K562 (cell line): ENCODE data around the gene PTP4A2. TPM values are rescaled to one million over a fixed set of nuclear protein-coding genes. Genes with fewer than 3 reads are reported as not detected.

Experiments
- ATAC-seq: fragments of 200-7000 bp; cut with Tn5 transposase; 3 replicates; pipeline ENCODE4 v1.9.1; 2020; ENCODE audit warnings: moderate library complexity
- BruUV-seq: library from RNA; stranded (reverse); fragments of 400-500 nt; replicated peaks from 2 replicates; lab custom pipeline; 2021; lab: Mats Ljungman, UMichigan
- CTCF ChIA-PET: fragments of 300-600 bp; formaldehyde crosslinking; extraction: SDS; loops from one replicate; lab custom pipeline; 2021; ENCODE audit warnings: low intra/inter-chr PET ratio; lab: Yijun Ruan, JAX
- POLR2A ChIA-PET: fragments of 300-600, 350-650 bp; sonication (Branson Sonifier 250); formaldehyde crosslinking; extraction: SDS; loops from one replicate; lab custom pipeline; 2021; ENCODE audit warnings: antibody characterized with exemption, inconsistent platforms; lab: Yijun Ruan, JAX
- DNase-seq, 4 experiments: peaks; one replicate each; pipeline versions ENCODE4 v3.0.0 to v3.0.0-alpha.2; 2011 to 2018; ENCODE audit warnings: low spot score in 3 of 4, mixed read lengths in 3 of 4; ENCODE audit errors: extremely low read depth in 1 of 4
- FAIRE-seq: peaks from 2 replicates; lab custom pipeline; 2011; peaks lifted over from hg19 to GRCh38; lab: Jason Lieb, UNC
- H2AFZ ChIP-seq: 2 replicates; pipeline ENCODE4 v1.6.0; 2011; ENCODE audit warnings: low read depth, low read length, control low read depth, inconsistent platforms
- H3K27ac ChIP-seq: fragments of 200-600 bp; 3 replicates; pipeline ENCODE4 v1.8.0; 2011; ENCODE audit warnings: low read depth, mild to moderate bottlenecking, control low read depth, inconsistent platforms, low read length, moderate library complexity, mixed read lengths; ENCODE audit errors: extremely low read depth
- H3K27me3 ChIP-seq, 2 experiments: fragments of 300-600 bp in 1 of 2; 2 replicates in 1 of 2; 3 replicates in 1 of 2; pipeline versions ENCODE4 v1.6.0 to v1.8.0; 2011; ENCODE audit warnings: inconsistent platforms in 2 of 2, low read length in 2 of 2, mild to moderate bottlenecking in 1 of 2, mixed read lengths in 1 of 2, moderate library complexity in 1 of 2; ENCODE audit not compliant: control insufficient read depth in 2 of 2, insufficient read depth in 2 of 2
- H3K36me3 ChIP-seq: fragments of 300-600 bp; 3 replicates; pipeline ENCODE4 v1.8.0; 2011; ENCODE audit warnings: mild to moderate bottlenecking, low read length, inconsistent platforms; ENCODE audit not compliant: control insufficient read depth, insufficient read depth
- H3K4me1 ChIP-seq, 2 experiments: fragments of 200-600 bp in 1 of 2; replicated peaks in 1 of 2; 2 replicates in 1 of 2; 3 replicates in 1 of 2; pipeline versions ENCODE4 v1.5.1 to v1.8.0; 2011; ENCODE audit warnings: inconsistent platforms in 2 of 2, low read length in 2 of 2, mild to moderate bottlenecking in 1 of 2, mixed read lengths in 1 of 2, moderate library complexity in 1 of 2; ENCODE audit not compliant: control insufficient read depth in 2 of 2, insufficient read depth in 2 of 2
- H3K4me2 ChIP-seq: 2 replicates; pipeline ENCODE4 v1.6.1; 2011; ENCODE audit warnings: low read length, control low read depth, inconsistent platforms, mixed read lengths; ENCODE audit not compliant: insufficient read depth
- H3K4me3 ChIP-seq: fragments of 200-600 bp; sonication (generic), shearing (Covaris generic); 2 replicates; pipeline ENCODE4 v1.5.1; 2016; ENCODE audit warnings: control low read depth, inconsistent platforms
- H3K79me2 ChIP-seq: fragments of 200-600 bp; 3 replicates; pipeline ENCODE4 v1.8.0; 2011; ENCODE audit warnings: low read length, inconsistent platforms; ENCODE audit not compliant: control insufficient read depth, insufficient read depth
- H3K9ac ChIP-seq, 2 experiments: 2 replicates each; pipeline versions ENCODE4 v1.6.0 to v1.6.1; 2011; ENCODE audit warnings: low read depth in 2 of 2, low read length in 2 of 2, control low read depth in 1 of 2, inconsistent platforms in 1 of 2, mild to moderate bottlenecking in 1 of 2, mixed read lengths in 1 of 2; ENCODE audit not compliant: insufficient read depth in 1 of 2
- H3K9me1 ChIP-seq: one replicate; pipeline ENCODE4 v1.6.0; 2011; ENCODE audit warnings: inconsistent platforms, mild to moderate bottlenecking, low read length, moderate library complexity; ENCODE audit not compliant: control insufficient read depth, insufficient read depth
- H3K9me3 ChIP-seq: replicated peaks from 2 replicates; pipeline ENCODE4 v1.5.1; 2011; ENCODE audit warnings: low read depth, low read length, inconsistent platforms; ENCODE audit not compliant: control insufficient read depth, insufficient read depth
- H4K20me1 ChIP-seq: replicated peaks from 2 replicates; pipeline ENCODE4 v1.6.1; 2011; ENCODE audit warnings: low read length, inconsistent platforms, mixed read lengths; ENCODE audit not compliant: control insufficient read depth, insufficient read depth
- BMI1 ChIP-seq: fragments of 150-350 bp; IDR thresholded peaks from 2 replicates; pipeline ENCODE4 v1.6.1; 2014; ENCODE audit warnings: low read length
- ELF1 ChIP-seq: fragments of 200-800 bp; sonication (Bioruptor generic); IDR thresholded peaks from 2 replicates; pipeline ENCODE4 v1.6.1; 2016; ENCODE audit warnings: missing genetic modification characterization, missing compliant biosample characterization
- FUS ChIP-seq: fragments of 200-400 bp; formaldehyde crosslinking; optimal IDR thresholded peaks from 2 replicates; pipeline ENCODE3; 2017; ENCODE audit warnings: low read depth, low read length
- HDAC6 ChIP-seq: IDR thresholded peaks from 2 replicates; pipeline ENCODE4 v1.6.1; 2012; ENCODE audit warnings: low read depth, mild to moderate bottlenecking, control low read depth, inconsistent platforms, low read length, moderate library complexity
- NCOA6 ChIP-seq: fragments of 450-650 bp; IDR thresholded peaks from 2 replicates; pipeline ENCODE4 v1.6.1; 2017; ENCODE audit warnings: mild to moderate bottlenecking
- PHB ChIP-seq: fragments of 250-450 bp; sonication (Bioruptor Pico); IDR thresholded peaks from 2 replicates; pipeline ENCODE4 v1.5.0; 2021
- PML ChIP-seq: IDR thresholded peaks from 2 replicates; pipeline ENCODE4 v1.6.1; 2012; ENCODE audit warnings: low read length, inconsistent platforms
- RFX7 ChIP-seq: fragments of 250-450 bp; sonication (Bioruptor Pico); IDR thresholded peaks from 2 replicates; pipeline ENCODE4 v1.5.1; 2021; ENCODE audit warnings: mild to moderate bottlenecking
- SMARCC2 ChIP-seq: fragments of 450-650 bp; IDR thresholded peaks from 2 replicates; pipeline ENCODE4 v1.6.1; 2017; ENCODE audit warnings: antibody characterized with exemption, moderate library complexity, mild to moderate bottlenecking, low read depth
- TAL1 ChIP-seq: fragments of 450-650 bp; IDR thresholded peaks from 2 replicates; pipeline ENCODE4 v1.6.1; 2016; ENCODE audit warnings: mild to moderate bottlenecking
- ZNF561 ChIP-seq: fragments of 450-650 bp; formaldehyde crosslinking; conservative IDR thresholded peaks from 2 replicates; pipeline ENCODE4 v1.4.0; 2020; ENCODE audit warnings: mild to moderate bottlenecking, moderate library complexity
- WGBS: fragments of 100-300 bp; shearing (Covaris generic); methylation state at CpG from one replicate; pipeline ENCODE4 v1.1.6; 2016; ENCODE audit warnings: low coverage, mixed read lengths; ENCODE audit not compliant: insufficient coverage; ENCODE audit errors: missing lambda C conversion rate; 5-methylcytosine and 5-hydroxymethylcytosine counted together
- in situ Hi-C: fragments of 300-500 bp; cut with MboI; formaldehyde crosslinking; loops from 4 replicates; pipeline ENCODE4 v1.15.0; 2018; ENCODE audit warnings: inconsistent platforms, mixed read lengths
- intact Hi-C: fragments of 100-400 bp; cut with micrococcal nuclease; formaldehyde crosslinking; loops from 2 replicates; pipeline ENCODE4 v1.14.2; 2022
- polyA plus RNA-seq, 8 experiments: library from polyadenylated mRNA; depleted of rRNA in 4 of 8; stranded (reverse) in 5 of 8; unstranded in 3 of 8; fragments of >200 nt; fragmentation: Nextera tagmentation in 2 of 8; fragmentation: Illumina TruSeq in 1 of 8; extraction: Ambion mirVana in 2 of 8; extraction: Trizol in 1 of 8; gene quantifications; 2 replicates each; pipeline versions ENCODE4 v1.2.1 to v1.2.3, GENCODE V29; 2011 to 2014; ENCODE audit warnings: inconsistent platforms in 1 of 8, missing spikeins in 1 of 8
- total RNA-seq, 7 experiments: library from RNA; depleted of rRNA in 6 of 7; stranded (reverse); fragments of >200 nt in 6 of 7; fragmentation: Illumina TruSeq in 2 of 7; extraction: Trizol in 2 of 7; gene quantifications; 2 replicates each; pipeline versions ENCODE4 v1.2.1 to v1.2.3, GENCODE V29; 2011 to 2021; ENCODE audit warnings: low replicate concordance in 1 of 7
- TF ChIP-seq, protein P1 (sequence below), 2 experiments: fragments of 450-650 bp in 1 of 2; sonication (generic) in 1 of 2; formaldehyde crosslinking in 1 of 2; IDR thresholded peaks; 2 replicates each; pipeline versions ENCODE4 v1.7.1 to v1.9.0; 2016 to 2022; ENCODE audit warnings: inconsistent platforms in 1 of 2, mild to moderate bottlenecking in 1 of 2, missing genetic modification reagents in 1 of 2
- TF ChIP-seq, protein P2 (sequence below): sonication (generic); formaldehyde crosslinking; IDR thresholded peaks from 2 replicates; pipeline ENCODE4 v1.9.0; 2022; ENCODE audit warnings: mild to moderate bottlenecking, missing genetic modification reagents

Gene PTP4A2
- total and polyA plus RNA-seq, 9 of the 15 experiments (the other 6 are each of a cell fraction or from before 2014, with no cell fraction given), result 197 to 870 (median 480) TPM

DNA sequence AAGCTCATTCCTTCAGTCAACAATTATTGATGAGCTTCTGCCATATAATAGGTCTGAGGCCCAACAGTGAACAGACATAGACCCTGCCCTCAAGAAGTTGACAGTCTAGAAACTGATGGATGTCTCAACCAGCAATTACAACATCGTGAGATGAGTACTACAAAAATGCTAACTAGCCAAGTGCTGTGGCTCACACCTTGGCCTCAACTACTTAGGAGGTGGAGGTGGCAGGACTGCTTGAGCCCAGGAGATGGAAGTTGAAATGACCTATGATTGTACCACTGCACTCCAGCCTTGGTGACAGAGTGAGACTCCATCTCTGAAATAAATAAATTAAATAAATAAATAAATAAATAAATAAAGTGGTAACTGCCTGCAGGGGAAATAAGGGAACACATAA is 11.7 kb upstream of the PTP4A2 start:
- H3K27me3 ChIP-seq, result no peaks in the 10 kb centered on the region
- peaks cover 29 to 33% of the 10 kb centered on the region in 2 experiments for H3K4me1 ChIP-seq
- intact Hi-C loops (loop anchor here (10.0 kb wide), 1 partner anchor 305 kb away; the partner anchor contains the start of gene PEF1), in situ Hi-C loops (no loop called here)
- H3K79me2 ChIP-seq, result peaks cover 9% of the 10 kb centered on the region; the same call in 2 of the 3 replicates
- H4K20me1 ChIP-seq, result no peaks in the 10 kb centered on the region
- no peaks in the 10 kb centered on the region for H3K9me1 ChIP-seq
- H3K9ac ChIP-seq, result no peak overlapping the region
- 68% methylated on average over 1 of the region's 1 CpG for WGBS
- H2AFZ ChIP-seq, result no peak overlapping the region
- H3K9me3 ChIP-seq, result no peaks in the 10 kb centered on the region
- no peak overlapping the region for H3K27ac ChIP-seq
- no peak overlapping the region for H3K4me3 ChIP-seq
- CTCF ChIA-PET, result no interaction called here
- no peaks in the 10 kb centered on the region for H3K36me3 ChIP-seq
- BruUV-seq, result no TSS peak
- FAIRE-seq, result no peak
- DNase-seq, result peak in 1 of 4 experiments; percentile 4
- POLR2A ChIA-PET, result interaction anchor here (0.6 to 1.8 kb wide), 3 partner anchors 10 to 17 kb away, joined by 3 to 9 read pairs (median 3); no protein-coding TSS in a partner anchor
- H3K4me2 ChIP-seq, result no peak overlapping the region
- no peak for ATAC-seq
- TF ChIP-seq TAL1 (no peak), NCOA6 (no peak), RFX7 (no peak), BMI1 (no peak), PML (no peak), ZNF561 (CRISPR knock-in tag) (no peak), HDAC6 (no peak), ELF1 (no peak), SMARCC2 (no peak), FUS (no peak), PHB (CRISPR knock-in tag) (no peak)
- TF ChIP-seq, protein P1, sequence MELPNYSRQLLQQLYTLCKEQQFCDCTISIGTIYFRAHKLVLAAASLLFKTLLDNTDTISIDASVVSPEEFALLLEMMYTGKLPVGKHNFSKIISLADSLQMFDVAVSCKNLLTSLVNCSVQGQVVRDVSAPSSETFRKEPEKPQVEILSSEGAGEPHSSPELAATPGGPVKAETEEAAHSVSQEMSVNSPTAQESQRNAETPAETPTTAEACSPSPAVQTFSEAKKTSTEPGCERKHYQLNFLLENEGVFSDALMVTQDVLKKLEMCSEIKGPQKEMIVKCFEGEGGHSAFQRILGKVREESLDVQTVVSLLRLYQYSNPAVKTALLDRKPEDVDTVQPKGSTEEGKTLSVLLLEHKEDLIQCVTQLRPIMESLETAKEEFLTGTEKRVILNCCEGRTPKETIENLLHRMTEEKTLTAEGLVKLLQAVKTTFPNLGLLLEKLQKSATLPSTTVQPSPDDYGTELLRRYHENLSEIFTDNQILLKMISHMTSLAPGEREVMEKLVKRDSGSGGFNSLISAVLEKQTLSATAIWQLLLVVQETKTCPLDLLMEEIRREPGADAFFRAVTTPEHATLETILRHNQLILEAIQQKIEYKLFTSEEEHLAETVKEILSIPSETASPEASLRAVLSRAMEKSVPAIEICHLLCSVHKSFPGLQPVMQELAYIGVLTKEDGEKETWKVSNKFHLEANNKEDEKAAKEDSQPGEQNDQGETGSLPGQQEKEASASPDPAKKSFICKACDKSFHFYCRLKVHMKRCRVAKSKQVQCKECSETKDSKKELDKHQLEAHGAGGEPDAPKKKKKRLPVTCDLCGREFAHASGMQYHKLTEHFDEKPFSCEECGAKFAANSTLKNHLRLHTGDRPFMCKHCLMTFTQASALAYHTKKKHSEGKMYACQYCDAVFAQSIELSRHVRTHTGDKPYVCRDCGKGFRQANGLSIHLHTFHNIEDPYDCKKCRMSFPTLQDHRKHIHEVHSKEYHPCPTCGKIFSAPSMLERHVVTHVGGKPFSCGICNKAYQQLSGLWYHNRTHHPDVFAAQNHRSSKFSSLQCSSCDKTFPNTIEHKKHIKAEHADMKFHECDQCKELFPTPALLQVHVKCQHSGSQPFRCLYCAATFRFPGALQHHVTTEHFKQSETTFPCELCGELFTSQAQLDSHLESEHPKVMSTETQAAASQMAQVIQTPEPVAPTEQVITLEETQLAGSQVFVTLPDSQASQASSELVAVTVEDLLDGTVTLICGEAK (IDR thresholded peaks at IDR 0.05), result no peak
- TF ChIP-seq, protein P1 (CRISPR knock-in tag; IDR thresholded peaks at IDR 0.05), result no peak
- TF ChIP-seq, protein P2, sequence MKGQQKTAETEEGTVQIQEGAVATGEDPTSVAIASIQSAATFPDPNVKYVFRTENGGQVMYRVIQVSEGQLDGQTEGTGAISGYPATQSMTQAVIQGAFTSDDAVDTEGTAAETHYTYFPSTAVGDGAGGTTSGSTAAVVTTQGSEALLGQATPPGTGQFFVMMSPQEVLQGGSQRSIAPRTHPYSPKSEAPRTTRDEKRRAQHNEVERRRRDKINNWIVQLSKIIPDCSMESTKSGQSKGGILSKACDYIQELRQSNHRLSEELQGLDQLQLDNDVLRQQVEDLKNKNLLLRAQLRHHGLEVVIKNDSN (CRISPR knock-in tag), result no peak
